Body of pancreas (tissue), 4 donors: Measurements from ENCODE around the gene BORCS6.

ENCODE experiments used
- POLR2A ChIP-seq, 3 donors: fragments of 450-650 bp; IDR thresholded peaks; one replicate each; pipeline ENCODE4 v1.6.1; 2016; ENCODE audit warnings: antibody characterized with exemption in 3 of 3, mild to moderate bottlenecking in 2 of 3
- TF ChIP-seq, protein P1 (sequence below), 7 experiments: fragments of 450-650 bp in 4 of 7; fragments of 200-600 bp in 3 of 7; sonication (generic) in 3 of 7; IDR thresholded peaks; one replicate each; pipeline ENCODE4 v1.5.1; 2016 to 2019; ENCODE audit warnings: antibody characterized with exemption in 7 of 7

GRCh38 chr17:8222380-8222629, 32.3 kb upstream of the BORCS6 start:
- no peak for TF ChIP-seq POLR2A (IDR thresholded peaks at IDR 0.05)
- TF ChIP-seq, protein P1, sequence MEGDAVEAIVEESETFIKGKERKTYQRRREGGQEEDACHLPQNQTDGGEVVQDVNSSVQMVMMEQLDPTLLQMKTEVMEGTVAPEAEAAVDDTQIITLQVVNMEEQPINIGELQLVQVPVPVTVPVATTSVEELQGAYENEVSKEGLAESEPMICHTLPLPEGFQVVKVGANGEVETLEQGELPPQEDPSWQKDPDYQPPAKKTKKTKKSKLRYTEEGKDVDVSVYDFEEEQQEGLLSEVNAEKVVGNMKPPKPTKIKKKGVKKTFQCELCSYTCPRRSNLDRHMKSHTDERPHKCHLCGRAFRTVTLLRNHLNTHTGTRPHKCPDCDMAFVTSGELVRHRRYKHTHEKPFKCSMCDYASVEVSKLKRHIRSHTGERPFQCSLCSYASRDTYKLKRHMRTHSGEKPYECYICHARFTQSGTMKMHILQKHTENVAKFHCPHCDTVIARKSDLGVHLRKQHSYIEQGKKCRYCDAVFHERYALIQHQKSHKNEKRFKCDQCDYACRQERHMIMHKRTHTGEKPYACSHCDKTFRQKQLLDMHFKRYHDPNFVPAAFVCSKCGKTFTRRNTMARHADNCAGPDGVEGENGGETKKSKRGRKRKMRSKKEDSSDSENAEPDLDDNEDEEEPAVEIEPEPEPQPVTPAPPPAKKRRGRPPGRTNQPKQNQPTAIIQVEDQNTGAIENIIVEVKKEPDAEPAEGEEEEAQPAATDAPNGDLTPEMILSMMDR (IDR thresholded peaks at IDR 0.05), result no peak
